Chondrocyte (in vitro differentiated cells): ENCODE data around the gene ZG16. TPM values are rescaled to one million over a fixed set of nuclear protein-coding genes. Genes with fewer than 3 reads are reported as not detected.

Experiments
- DNase-seq: peaks from one replicate; pipeline ENCODE4 v3.0.0; 2021; ENCODE audit warnings: mixed read lengths, low spot score
- H3K27ac Mint-ChIP-seq: one replicate; pipeline ENCODE4 v1.8.0; 2021; ENCODE audit warnings: mild to moderate bottlenecking, moderate library complexity, mixed read lengths; ENCODE audit not compliant: unreplicated experiment
- H3K27me3 Mint-ChIP-seq: 2 replicates; pipeline ENCODE4 v1.8.0; 2021; ENCODE audit warnings: low read depth, mixed read lengths
- H3K36me3 Mint-ChIP-seq: 2 replicates; pipeline ENCODE4 v1.8.0; 2021; ENCODE audit warnings: low read depth, mixed read lengths
- H3K4me1 Mint-ChIP-seq: 2 replicates; pipeline ENCODE4 v1.8.0; 2021; ENCODE audit warnings: low read depth, mild to moderate bottlenecking, mixed read lengths
- H3K4me3 Mint-ChIP-seq: one replicate; pipeline ENCODE4 v1.8.0; 2021; ENCODE audit warnings: mild to moderate bottlenecking, moderate library complexity, mixed read lengths; ENCODE audit not compliant: unreplicated experiment
- H3K9me3 Mint-ChIP-seq: 2 replicates; pipeline ENCODE4 v1.8.0; 2021; ENCODE audit warnings: low read depth, mixed read lengths
- total RNA-seq: library from RNA; stranded (reverse); gene quantifications from 3 replicates; pipeline ENCODE4 v1.2.1, GENCODE V29; 2021
- TF ChIP-seq, protein P1 (sequence below): fragments of 200-600 bp; sonication (generic); IDR thresholded peaks from 2 replicates; pipeline ENCODE4 v1.5.0; 2021; ENCODE audit warnings: antibody characterized with exemption, mild to moderate bottlenecking, moderate library complexity

The ZG16 gene
- total RNA-seq, 1 donor from 2014 or later = not detected

DNA sequence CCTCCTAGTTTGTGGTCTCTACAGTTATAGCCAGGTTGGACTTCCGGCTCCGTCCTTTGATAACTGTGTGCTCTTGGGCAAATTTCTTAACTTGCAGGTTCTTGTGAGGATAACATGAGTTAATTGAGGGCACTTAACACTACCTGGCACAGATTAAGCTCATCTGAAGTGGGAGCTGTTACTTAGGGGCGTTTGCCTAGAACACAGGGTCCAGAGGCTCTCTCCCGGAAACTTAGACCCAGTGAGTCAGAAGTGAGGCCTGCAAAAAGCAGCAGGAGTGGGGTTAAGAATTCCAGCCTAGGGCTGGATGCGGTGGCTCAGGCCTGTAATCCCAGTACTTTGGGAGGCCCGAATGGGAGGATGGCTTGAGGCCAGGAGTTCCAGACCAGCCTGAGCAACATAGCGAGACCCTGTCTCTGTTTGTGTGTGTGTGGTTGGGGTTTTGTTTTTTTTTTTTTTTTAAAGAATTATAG, 43.6 kb downstream of the ZG16 start:
- Mint-ChIP-seq H3K4me3 (peak overlapping the region; percentile 92), H3K4me1 (peaks cover 75% of the 10 kb centered on the region), H3K27ac (peak overlapping the region; percentile 93), H3K27me3 (no peaks in the 10 kb centered on the region), H3K9me3 (no peaks in the 10 kb centered on the region), H3K36me3 (peaks cover 11% of the 10 kb centered on the region)
- TF ChIP-seq, protein P1, sequence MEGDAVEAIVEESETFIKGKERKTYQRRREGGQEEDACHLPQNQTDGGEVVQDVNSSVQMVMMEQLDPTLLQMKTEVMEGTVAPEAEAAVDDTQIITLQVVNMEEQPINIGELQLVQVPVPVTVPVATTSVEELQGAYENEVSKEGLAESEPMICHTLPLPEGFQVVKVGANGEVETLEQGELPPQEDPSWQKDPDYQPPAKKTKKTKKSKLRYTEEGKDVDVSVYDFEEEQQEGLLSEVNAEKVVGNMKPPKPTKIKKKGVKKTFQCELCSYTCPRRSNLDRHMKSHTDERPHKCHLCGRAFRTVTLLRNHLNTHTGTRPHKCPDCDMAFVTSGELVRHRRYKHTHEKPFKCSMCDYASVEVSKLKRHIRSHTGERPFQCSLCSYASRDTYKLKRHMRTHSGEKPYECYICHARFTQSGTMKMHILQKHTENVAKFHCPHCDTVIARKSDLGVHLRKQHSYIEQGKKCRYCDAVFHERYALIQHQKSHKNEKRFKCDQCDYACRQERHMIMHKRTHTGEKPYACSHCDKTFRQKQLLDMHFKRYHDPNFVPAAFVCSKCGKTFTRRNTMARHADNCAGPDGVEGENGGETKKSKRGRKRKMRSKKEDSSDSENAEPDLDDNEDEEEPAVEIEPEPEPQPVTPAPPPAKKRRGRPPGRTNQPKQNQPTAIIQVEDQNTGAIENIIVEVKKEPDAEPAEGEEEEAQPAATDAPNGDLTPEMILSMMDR = no peak
- no peak for DNase-seq

DNA sequence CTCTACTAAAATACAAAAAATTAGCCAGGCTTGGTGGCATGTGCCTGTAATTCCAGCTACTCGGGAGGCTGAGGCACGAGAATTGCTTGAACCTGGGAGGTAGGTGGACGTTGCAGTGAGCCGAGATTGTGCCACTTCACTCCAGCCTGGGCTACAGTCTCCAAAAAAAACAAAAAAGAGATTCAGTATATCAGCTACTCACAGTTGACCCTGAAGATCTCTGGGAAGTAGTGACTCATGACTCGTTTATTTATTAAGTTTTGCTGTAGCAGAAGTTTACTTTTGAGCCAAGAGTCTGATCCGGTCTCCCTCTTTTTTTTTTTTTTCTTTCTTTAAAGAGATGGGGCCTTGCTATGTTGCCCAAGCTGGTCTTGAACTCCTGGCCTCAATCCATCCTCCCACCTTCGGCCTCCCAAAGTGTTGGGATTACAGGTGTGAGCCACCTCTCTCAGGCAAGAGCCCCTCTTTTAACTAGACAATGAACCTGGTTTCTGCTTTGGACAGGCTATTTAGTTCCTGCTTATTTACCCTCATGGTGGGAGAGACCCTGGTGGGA, 46.6 kb downstream of the ZG16 start:
- H3K9me3 Mint-ChIP-seq = no peaks in the 10 kb centered on the region
- no peaks in the 10 kb centered on the region for H3K27me3 Mint-ChIP-seq
- DNase-seq = no peak
- TF ChIP-seq, protein P1 = no peak
- H3K4me1 Mint-ChIP-seq = peaks cover 66% of the 10 kb centered on the region
- H3K36me3 Mint-ChIP-seq = peaks cover under 1% of the 10 kb centered on the region
- H3K4me3 Mint-ChIP-seq = no peak overlapping the region
- peak overlapping the region; percentile 81 for H3K27ac Mint-ChIP-seq

DNA sequence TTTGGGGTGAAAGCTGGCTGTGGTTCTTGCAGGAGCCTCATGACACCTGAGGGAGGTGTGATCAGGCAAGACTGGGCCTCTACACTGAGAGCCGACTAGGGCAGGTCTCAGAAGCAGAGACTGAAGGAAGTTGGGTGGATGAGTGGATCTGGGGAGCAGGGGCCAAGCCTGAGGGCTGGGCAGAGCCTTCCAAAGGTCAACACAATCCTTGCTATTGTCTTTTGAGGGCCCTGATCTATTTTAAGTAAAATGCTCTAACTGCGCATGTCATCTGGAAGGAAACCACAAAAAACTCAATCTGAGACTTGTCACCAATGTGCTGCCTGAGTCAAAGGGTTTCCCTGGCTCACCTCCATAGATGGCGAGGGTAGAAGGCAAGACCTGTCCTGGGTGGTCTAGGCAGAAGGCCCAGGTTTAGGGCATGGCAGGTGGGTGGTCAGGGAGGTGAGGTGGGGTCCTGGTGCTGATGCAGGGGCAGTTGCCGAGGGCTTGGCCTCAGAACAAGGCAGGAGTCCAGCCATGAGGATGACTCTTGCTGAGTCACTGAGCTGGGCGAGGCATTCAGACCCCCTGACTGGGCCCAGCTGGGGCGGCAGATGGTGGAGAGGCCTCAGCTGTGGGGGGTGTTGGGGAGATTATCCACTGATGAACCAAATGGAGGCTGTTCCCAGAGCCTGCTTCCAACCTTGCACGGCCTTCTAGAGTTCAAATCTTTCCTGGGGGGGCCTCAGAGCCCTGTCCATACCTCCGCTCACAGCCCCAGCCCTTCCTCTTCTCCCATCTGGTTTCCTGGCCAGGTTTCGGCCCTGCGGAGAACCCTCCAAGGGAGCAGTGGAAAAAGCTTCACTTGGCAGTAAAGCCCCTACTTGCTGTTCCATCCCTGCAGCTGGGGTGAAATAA, 47.3 kb downstream of the ZG16 start:
- H3K4me1 Mint-ChIP-seq = peaks cover 60% of the 10 kb centered on the region
- no peaks in the 10 kb centered on the region for H3K27me3 Mint-ChIP-seq
- H3K36me3 Mint-ChIP-seq = peaks cover 2% of the 10 kb centered on the region
- no peak for DNase-seq
- TF ChIP-seq, protein P1 = no peak
- H3K4me3 Mint-ChIP-seq = no peak overlapping the region
- H3K27ac Mint-ChIP-seq = peak overlapping the region; percentile 81
- no peaks in the 10 kb centered on the region for H3K9me3 Mint-ChIP-seq

DNA sequence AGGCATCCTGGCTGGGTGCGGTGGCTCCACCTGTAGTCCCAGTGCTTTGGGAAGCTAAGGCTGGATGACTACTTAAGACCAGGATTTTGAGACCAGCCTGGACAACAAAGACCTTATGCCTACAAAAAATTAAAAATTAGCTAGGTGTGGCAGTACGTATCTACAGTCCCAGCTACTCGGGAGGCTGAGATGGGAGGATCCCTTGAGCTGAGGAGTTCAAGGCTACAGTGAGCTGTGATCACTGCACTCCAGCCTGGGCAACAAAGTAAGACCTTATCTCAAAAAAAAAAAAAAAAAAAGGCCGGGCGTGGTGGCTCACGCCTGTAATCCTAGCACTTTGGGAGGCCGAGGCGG, 48.3 kb downstream of the ZG16 start:
- H3K27me3 Mint-ChIP-seq = no peaks in the 10 kb centered on the region
- no peak overlapping the region for H3K4me3 Mint-ChIP-seq
- TF ChIP-seq, protein P1 = no peak
- H3K36me3 Mint-ChIP-seq = peaks cover 3% of the 10 kb centered on the region
- no peak overlapping the region for H3K27ac Mint-ChIP-seq
- H3K9me3 Mint-ChIP-seq = no peaks in the 10 kb centered on the region
- no peak for DNase-seq
- peaks cover 51% of the 10 kb centered on the region for H3K4me1 Mint-ChIP-seq

DNA sequence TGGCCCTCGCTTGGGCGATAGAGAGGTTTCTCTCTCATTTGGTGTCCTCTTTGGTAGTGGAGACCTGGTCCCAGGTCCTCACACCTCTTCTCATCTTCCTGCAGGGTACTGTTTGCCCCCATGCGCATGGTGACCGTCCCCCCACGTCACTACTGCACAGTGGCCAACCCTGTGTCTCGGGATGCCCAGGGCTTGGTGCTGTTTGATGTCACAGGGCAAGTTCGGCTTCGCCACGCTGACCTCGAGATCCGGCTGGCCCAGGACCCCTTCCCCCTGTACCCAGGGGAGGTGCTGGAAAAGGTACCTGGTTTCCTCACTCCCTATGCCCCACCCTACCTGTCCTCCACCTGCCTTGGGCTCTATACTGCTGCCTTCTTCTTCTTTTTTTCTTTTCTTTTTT, 52.7 kb downstream of the ZG16 start:
- H3K9me3 Mint-ChIP-seq = no peaks in the 10 kb centered on the region
- peaks cover 10% of the 10 kb centered on the region for H3K4me1 Mint-ChIP-seq
- H3K36me3 Mint-ChIP-seq = peaks cover 20% of the 10 kb centered on the region
- TF ChIP-seq, protein P1 = no peak
- H3K27ac Mint-ChIP-seq = no peak overlapping the region
- H3K4me3 Mint-ChIP-seq = no peak overlapping the region
- no peak for DNase-seq
- H3K27me3 Mint-ChIP-seq = no peaks in the 10 kb centered on the region
